GM21526 (cell line): Measurements from ENCODE around the gene LSM6.

Experiments
- ATAC-seq: cut with Tn5 transposase; IDR thresholded peaks from one replicate; pipeline ENCODE4 v1.9.1; 2021; ENCODE audit warnings: moderate library complexity; ENCODE audit not compliant: unreplicated experiment, low FRiP score

The LSM6 gene

GRCh38 chr4:146175541-146176453 is at the start of gene LSM6:
LSM6 (plus strand) TSS chr4:146175718; CDS start chr4:146182922, 7,204 bp downstream.
- ATAC-seq, result peak; percentile 90

- peak; percentile 96 for ATAC-seq
These were observed 43.1 kb upstream of the LSM6 start for GRCh38 chr4:146132445-146132844.

GRCh38 chr4:146134761-146135445 is 40.6 kb upstream of the LSM6 start:
- ATAC-seq, result no peak

GRCh38 chr4:146135941-146136340 is 39.6 kb upstream of the LSM6 start:
- no peak for ATAC-seq

GRCh38 chr4:146142768-146143167 is 32.8 kb upstream of the LSM6 start:
- ATAC-seq, result no peak

GRCh38 chr4:146143888-146144287 is 31.6 kb upstream of the LSM6 start:
- ATAC-seq, result no peak

GRCh38 chr4:146146918-146147317 is 28.6 kb upstream of the LSM6 start:
- no peak for ATAC-seq

- ATAC-seq, result no peak
These were observed 27.5 kb upstream of the LSM6 start for GRCh38 chr4:146148021-146148420.

- ATAC-seq, result no peak
These were observed 21.5 kb upstream of the LSM6 start for GRCh38 chr4:146154057-146154456.

- no peak for ATAC-seq
These were observed 20.3 kb upstream of the LSM6 start for GRCh38 chr4:146155152-146155724.

- ATAC-seq, result no peak
These were observed 17.3 kb upstream of the LSM6 start for GRCh38 chr4:146158036-146158745.

GRCh38 chr4:146159384-146160058 is 16.0 kb upstream of the LSM6 start:
- peak; percentile 72 for ATAC-seq

- ATAC-seq, result no peak
These were observed 14.3 kb upstream of the LSM6 start for GRCh38 chr4:146161243-146161642.

GRCh38 chr4:146165221-146165620 is 10.3 kb upstream of the LSM6 start:
- no peak for ATAC-seq

- ATAC-seq, result no peak
These were observed 9.7 kb upstream of the LSM6 start for GRCh38 chr4:146165840-146166239.

- ATAC-seq, result no peak
These were observed 5.4 kb upstream of the LSM6 start for GRCh38 chr4:146170149-146170548.

- no peak for ATAC-seq
These were observed 1.4 kb downstream of the LSM6 start for GRCh38 chr4:146176891-146177290.

- no peak for ATAC-seq
These were observed 2.6 kb downstream of the LSM6 start for GRCh38 chr4:146178126-146178525.

GRCh38 chr4:146179784-146180370 is 4.4 kb downstream of the LSM6 start:
- ATAC-seq, result no peak

GRCh38 chr4:146182443-146182842 is 6.9 kb downstream of the LSM6 start:
- ATAC-seq, result no peak
